Measurements from ENCODE around the gene TANK. TPM values are rescaled to one million over a fixed set of nuclear protein-coding genes. Genes with fewer than 3 reads are reported as not detected.

The TANK gene
- total and polyA plus RNA-seq, 2 of the 8 experiments (the other 6 are each of a cell fraction or from before 2014, with no cell fraction given), result 7.0 to 26.1 TPM

DNA sequence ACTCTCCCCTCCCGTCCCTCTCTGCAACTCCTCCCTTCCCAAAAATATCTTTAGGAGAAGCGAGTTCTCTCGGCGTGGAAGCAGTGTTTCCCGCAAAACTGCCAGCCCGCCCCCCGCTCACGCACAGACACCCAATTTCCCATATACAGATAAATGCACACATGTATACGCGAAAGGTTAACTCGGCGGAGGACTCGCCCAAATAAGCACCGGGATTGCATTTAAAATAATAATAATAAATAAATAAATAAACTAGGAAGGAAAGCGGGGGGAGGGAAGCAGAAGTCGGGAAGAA, 78.0 kb downstream of the TANK start (continued):
- no peak for TF ChIP-seq SIX5 (IDR thresholded peaks at IDR 0.05; ENCODE audit: low read depth, low read length)
- TF ChIP-seq KDM1A (IDR thresholded peaks at IDR 0.05; ENCODE audit: borderline replicate concordance, low read length), result no peak
- TF ChIP-seq CBX5 (IDR thresholded peaks at IDR 0.05; ENCODE audit: low read depth, low read length), result no peak

All from H1 (cell line).